IPS-20b (cell line): ENCODE results near the gene SERGEF.

ENCODE experiments used
- H3K27ac ChIP-seq: one replicate; pipeline ENCODE4 v1.5.1; 2013; ENCODE audit warnings: low read length
- H3K27me3 ChIP-seq: 2 replicates; pipeline ENCODE4 v1.6.1; 2013; ENCODE audit warnings: mild to moderate bottlenecking, low read length, inconsistent platforms; ENCODE audit not compliant: insufficient read depth
- H3K36me3 ChIP-seq: 2 replicates; pipeline ENCODE4 v1.6.1; 2013; ENCODE audit warnings: low read depth, mild to moderate bottlenecking, inconsistent platforms, low read length, moderate library complexity; ENCODE audit not compliant: insufficient read depth
- H3K4me1 ChIP-seq: 2 replicates; pipeline ENCODE4 v1.6.1; 2013; ENCODE audit warnings: mild to moderate bottlenecking, control low read depth, inconsistent platforms, low read length, moderate library complexity; ENCODE audit not compliant: insufficient read depth
- H3K4me3 ChIP-seq: 2 replicates; pipeline ENCODE4 v1.5.1; 2013; ENCODE audit warnings: mild to moderate bottlenecking, low read length, inconsistent platforms
- H3K9ac ChIP-seq: 2 replicates; pipeline ENCODE4 v1.6.1; 2013; ENCODE audit warnings: low read depth, mild to moderate bottlenecking, inconsistent platforms, low read length, moderate library complexity
- H3K9me3 ChIP-seq: 2 replicates; pipeline ENCODE4 v1.6.1; 2013; ENCODE audit warnings: mild to moderate bottlenecking, low read depth, low read length, inconsistent platforms; ENCODE audit not compliant: insufficient read depth

SERGEF gene

GRCh38 chr11:17922416-17922788 lies 90.4 kb downstream of the SERGEF start:
- H3K9me3 ChIP-seq: no peaks in the 10 kb centered on the region
- H3K4me1 ChIP-seq: peaks cover 15% of the 10 kb centered on the region; the same call in 1 of the 2 replicates
- no peak overlapping the region for H3K9ac ChIP-seq
- H3K27me3 ChIP-seq: no peaks in the 10 kb centered on the region
- no peak overlapping the region for H3K27ac ChIP-seq
- no peak overlapping the region for H3K4me3 ChIP-seq
- no peaks in the 10 kb centered on the region for H3K36me3 ChIP-seq

- Histone ChIP-seq H3K9me3 (no peaks in the 10 kb centered on the region), H3K27ac (no peak overlapping the region), H3K4me1 (peaks cover 17% of the 10 kb centered on the region; the same call in 1 of the 2 replicates), H3K36me3 (no peaks in the 10 kb centered on the region), H3K9ac (no peak overlapping the region), H3K27me3 (no peaks in the 10 kb centered on the region), H3K4me3 (no peak overlapping the region)
Observed at GRCh38 chr11:17921659-17922415, 91.0 kb downstream of the SERGEF start.

DNA sequence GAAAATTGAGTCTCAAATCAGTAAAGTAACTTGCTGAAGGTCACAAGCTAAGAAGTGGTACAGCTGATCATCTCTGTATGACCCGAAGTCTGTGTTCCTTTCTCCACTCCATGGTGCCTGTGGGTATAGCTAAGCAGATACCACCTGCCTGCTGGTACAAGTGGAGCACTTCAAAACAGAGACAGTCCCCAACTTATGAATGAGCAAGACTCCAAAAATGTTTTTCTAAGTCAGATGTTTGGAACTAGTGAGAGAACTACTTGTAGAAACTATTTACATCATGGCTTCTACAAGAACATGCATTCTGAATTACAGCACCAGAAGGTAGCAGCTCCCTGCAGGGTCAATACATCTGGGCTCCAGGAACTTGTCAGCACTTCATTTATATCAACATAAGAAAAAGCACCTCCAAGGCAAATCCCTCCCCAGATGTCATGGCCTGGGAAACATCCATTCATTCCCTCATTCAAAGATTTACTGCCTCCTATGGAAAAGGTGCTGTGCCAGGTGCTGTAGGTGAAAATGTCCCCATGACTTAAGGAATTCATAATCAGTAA lies 94.7 kb downstream of the SERGEF start:
- peak overlapping the region; percentile 29; the same call in 1 of the 2 replicates for H3K4me3 ChIP-seq
- H3K9me3 ChIP-seq: no peaks in the 10 kb centered on the region
- H3K36me3 ChIP-seq: no peaks in the 10 kb centered on the region
- no peak overlapping the region for H3K9ac ChIP-seq
- no peaks in the 10 kb centered on the region for H3K27me3 ChIP-seq
- H3K27ac ChIP-seq: no peak overlapping the region
- peaks cover 17% of the 10 kb centered on the region; the same call in 1 of the 2 replicates for H3K4me1 ChIP-seq

- Histone ChIP-seq H3K9ac (no peak overlapping the region), H3K4me1 (peaks cover 17% of the 10 kb centered on the region; the same call in 1 of the 2 replicates), H3K9me3 (no peaks in the 10 kb centered on the region), H3K27ac (no peak overlapping the region), H3K36me3 (no peaks in the 10 kb centered on the region), H3K4me3 (no peak overlapping the region; the same call in 1 of the 2 replicates), H3K27me3 (no peaks in the 10 kb centered on the region)
Observed at GRCh38 chr11:17917556-17917955, 95.3 kb downstream of the SERGEF start.

- no peaks in the 10 kb centered on the region for H3K9me3 ChIP-seq
- peaks cover 15% of the 10 kb centered on the region; the same call in 1 of the 2 replicates for H3K4me1 ChIP-seq
- H3K27ac ChIP-seq: no peak overlapping the region
- H3K9ac ChIP-seq: no peak overlapping the region
- H3K4me3 ChIP-seq: no peak overlapping the region
- no peaks in the 10 kb centered on the region for H3K36me3 ChIP-seq
- H3K27me3 ChIP-seq: no peaks in the 10 kb centered on the region
Observed at GRCh38 chr11:17915500-17916143, 97.2 kb downstream of the SERGEF start.

DNA sequence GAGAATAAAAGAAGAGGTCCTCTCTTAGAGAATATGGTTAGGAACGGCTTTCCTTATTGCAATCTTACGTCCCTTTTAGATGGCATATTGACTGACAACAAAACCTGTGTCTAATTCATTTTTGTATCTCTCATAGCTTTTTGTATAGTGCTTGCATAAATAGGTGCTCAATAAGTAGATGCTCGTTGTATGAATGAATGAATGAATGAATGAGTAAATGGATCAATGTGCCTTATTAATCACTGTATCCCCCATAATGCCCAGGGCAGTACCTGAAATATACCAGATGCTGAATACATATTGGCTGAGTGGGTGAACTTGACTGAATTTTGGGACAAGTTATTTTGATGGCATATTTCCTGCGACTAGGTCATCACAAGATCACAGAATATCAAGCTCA lies 97.9 kb downstream of the SERGEF start:
- H3K4me1 ChIP-seq: peaks cover 15% of the 10 kb centered on the region; the same call in 1 of the 2 replicates
- no peak overlapping the region for H3K9ac ChIP-seq
- H3K27ac ChIP-seq: no peak overlapping the region
- H3K36me3 ChIP-seq: no peaks in the 10 kb centered on the region
- no peaks in the 10 kb centered on the region for H3K9me3 ChIP-seq
- no peaks in the 10 kb centered on the region for H3K27me3 ChIP-seq
- no peak overlapping the region for H3K4me3 ChIP-seq

DNA sequence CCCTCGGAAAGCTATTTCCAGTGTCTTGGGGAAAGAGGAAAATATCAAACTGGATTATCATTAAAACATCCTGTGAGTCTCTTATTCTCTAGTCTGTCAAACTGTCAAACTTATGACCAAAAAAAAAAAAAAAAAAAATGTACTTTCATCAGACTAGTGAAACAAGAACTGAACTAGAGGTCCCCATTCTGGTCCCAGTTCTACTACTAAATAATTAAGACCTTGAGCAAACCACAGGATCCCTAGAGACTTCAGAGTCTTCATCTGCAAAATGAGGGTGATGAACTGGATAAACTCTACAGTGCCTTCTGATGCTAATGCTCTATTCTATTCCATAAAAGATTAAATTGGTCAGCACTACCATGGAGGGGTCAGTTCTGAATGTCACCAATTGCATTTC lies 105.8 kb downstream of the SERGEF start:
- no peak overlapping the region for H3K4me3 ChIP-seq
- no peaks in the 10 kb centered on the region for H3K9me3 ChIP-seq
- H3K27me3 ChIP-seq: no peaks in the 10 kb centered on the region
- peaks cover 9% of the 10 kb centered on the region for H3K4me1 ChIP-seq
- H3K9ac ChIP-seq: no peak overlapping the region
- H3K36me3 ChIP-seq: no peaks in the 10 kb centered on the region
- H3K27ac ChIP-seq: no peak overlapping the region

- no peaks in the 10 kb centered on the region for H3K9me3 ChIP-seq
- H3K4me3 ChIP-seq: peak overlapping the region; percentile 18; the same call in 1 of the 2 replicates
- no peak overlapping the region for H3K9ac ChIP-seq
- H3K36me3 ChIP-seq: no peaks in the 10 kb centered on the region
- no peaks in the 10 kb centered on the region for H3K27me3 ChIP-seq
- peaks cover 9% of the 10 kb centered on the region for H3K4me1 ChIP-seq
- H3K27ac ChIP-seq: no peak overlapping the region
Observed at GRCh38 chr11:17906436-17906835, 106.4 kb downstream of the SERGEF start.

DNA sequence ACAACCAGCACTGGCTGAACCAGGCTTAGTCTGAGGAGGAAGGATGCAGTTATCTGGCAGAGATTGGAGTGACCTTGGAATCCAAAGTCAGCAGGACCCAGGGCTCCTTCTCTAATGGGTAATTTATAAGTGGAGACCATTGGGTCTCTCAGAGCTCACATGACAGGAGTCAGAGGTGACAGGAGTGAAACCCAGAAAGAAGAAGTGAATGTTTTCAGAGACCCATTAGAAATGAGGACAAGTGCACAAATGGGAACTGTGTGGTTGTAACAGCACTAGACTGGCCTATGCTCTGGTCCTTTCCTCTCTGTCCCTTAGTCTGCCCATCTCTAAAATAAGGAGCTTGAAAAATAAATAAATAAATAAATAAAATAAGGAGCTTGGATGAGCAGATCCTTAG lies 107.4 kb downstream of the SERGEF start:
- no peak overlapping the region for H3K4me3 ChIP-seq
- H3K36me3 ChIP-seq: no peaks in the 10 kb centered on the region
- H3K9me3 ChIP-seq: no peaks in the 10 kb centered on the region
- peaks cover 9% of the 10 kb centered on the region for H3K4me1 ChIP-seq
- no peak overlapping the region for H3K9ac ChIP-seq
- H3K27me3 ChIP-seq: no peaks in the 10 kb centered on the region
- no peak overlapping the region for H3K27ac ChIP-seq

- no peaks in the 10 kb centered on the region for H3K36me3 ChIP-seq
- H3K27ac ChIP-seq: no peak overlapping the region
- H3K27me3 ChIP-seq: no peaks in the 10 kb centered on the region
- peaks cover 5% of the 10 kb centered on the region for H3K4me1 ChIP-seq
- H3K9me3 ChIP-seq: no peaks in the 10 kb centered on the region
- H3K9ac ChIP-seq: no peak overlapping the region
- H3K4me3 ChIP-seq: no peak overlapping the region
Observed at GRCh38 chr11:17901481-17901880, 111.4 kb downstream of the SERGEF start.

- Histone ChIP-seq H3K27ac (no peak overlapping the region), H3K9me3 (no peaks in the 10 kb centered on the region), H3K9ac (no peak overlapping the region), H3K4me1 (no peaks in the 10 kb centered on the region), H3K36me3 (no peaks in the 10 kb centered on the region), H3K4me3 (no peak overlapping the region), H3K27me3 (no peaks in the 10 kb centered on the region)
Observed at GRCh38 chr11:17898782-17899181, 114.1 kb downstream of the SERGEF start.

DNA sequence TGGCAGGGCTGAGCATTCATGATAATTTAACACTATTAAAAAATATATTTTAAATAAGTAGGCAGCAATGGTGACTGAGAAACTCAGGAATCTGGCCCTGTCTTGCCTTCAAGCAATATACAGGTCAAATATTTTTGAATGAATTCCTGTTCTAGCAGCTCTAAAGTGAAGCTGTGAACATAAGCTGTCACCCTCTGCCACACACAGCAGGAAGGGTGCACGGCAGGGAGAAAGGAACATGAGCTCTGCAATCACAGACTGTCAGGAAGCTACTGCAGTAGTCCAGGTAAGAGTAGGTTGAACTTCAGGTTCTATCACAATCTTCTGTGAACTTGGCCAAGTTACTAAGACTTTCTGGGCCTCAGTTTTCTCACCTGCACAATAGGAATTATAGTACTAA lies 114.8 kb downstream of the SERGEF start:
- no peak overlapping the region for H3K4me3 ChIP-seq
- H3K27ac ChIP-seq: no peak overlapping the region
- H3K27me3 ChIP-seq: no peaks in the 10 kb centered on the region
- no peak overlapping the region for H3K9ac ChIP-seq
- no peaks in the 10 kb centered on the region for H3K36me3 ChIP-seq
- H3K9me3 ChIP-seq: no peaks in the 10 kb centered on the region
- no peaks in the 10 kb centered on the region for H3K4me1 ChIP-seq
